Kidney capillary endothelial cell (primary cell): ENCODE data around the gene YAP1.
"Not testable (repeated sequence)": the region's sequence is repeated elsewhere in the genome, so short reads cannot be mapped to it uniquely, and the experiment has no call there.

Experiments
- DNase-seq: peaks from one replicate; pipeline ENCODE4 v3.0.0-alpha.2; 2018; ENCODE audit warnings: low spot score

YAP1 gene

GRCh38 chr11:102240502-102240901 is 130.3 kb downstream of the YAP1 start:
- DNase-seq, result no peak

- DNase-seq, result no peak
Observed at GRCh38 chr11:102241026-102241425, 130.8 kb downstream of the YAP1 start.

GRCh38 chr11:102243399-102243884 is 133.2 kb downstream of the YAP1 start:
- no peak for DNase-seq

- DNase-seq, result no peak
Observed at GRCh38 chr11:102244681-102245409, 134.6 kb downstream of the YAP1 start.

GRCh38 chr11:102251423-102251822 is 141.2 kb downstream of the YAP1 start:
- DNase-seq, result no peak

- no peak for DNase-seq
Observed at GRCh38 chr11:102252339-102252891, 142.2 kb downstream of the YAP1 start.

GRCh38 chr11:102253020-102253715 is 142.9 kb downstream of the YAP1 start:
- DNase-seq, result no peak

GRCh38 chr11:102254047-102254446 is 143.8 kb downstream of the YAP1 start:
- DNase-seq, result no peak

- DNase-seq, result no peak
Observed at GRCh38 chr11:102256251-102256650, 146.0 kb downstream of the YAP1 start.

GRCh38 chr11:102260241-102260640 is 150.0 kb downstream of the YAP1 start:
- no peak for DNase-seq

- DNase-seq, result no peak
Observed at GRCh38 chr11:102263379-102264003, 153.2 kb downstream of the YAP1 start.

GRCh38 chr11:102264704-102265103 is 154.5 kb downstream of the YAP1 start:
- DNase-seq, result not testable (repeated sequence)

GRCh38 chr11:102266099-102266498 is 155.9 kb downstream of the YAP1 start:
- DNase-seq, result no peak

GRCh38 chr11:102267609-102268008 is 157.4 kb downstream of the YAP1 start:
- no peak for DNase-seq

GRCh38 chr11:102268083-102268984 is 158.1 kb downstream of the YAP1 start:
- DNase-seq, result no peak

- DNase-seq, result no peak
Observed at GRCh38 chr11:102268985-102269470, 158.8 kb downstream of the YAP1 start.

- no peak for DNase-seq
Observed at GRCh38 chr11:102269927-102270326, 159.7 kb downstream of the YAP1 start.

GRCh38 chr11:102272047-102272824 is 162.0 kb downstream of the YAP1 start:
- no peak for DNase-seq

- no peak for DNase-seq
Observed at GRCh38 chr11:102274628-102275027, 164.4 kb downstream of the YAP1 start.

GRCh38 chr11:102276362-102276761 is 166.1 kb downstream of the YAP1 start:
- no peak for DNase-seq

- DNase-seq, result no peak
Observed at GRCh38 chr11:102276783-102277182, 166.5 kb downstream of the YAP1 start.
